Muscle layer of colon (tissue), 2 donors: ENCODE data around the gene SNAPC2.
"Not testable (repeated sequence)": the region's sequence is repeated elsewhere in the genome, so short reads cannot be mapped to it uniquely, and the experiment has no call there.

Experiments
- H3K27ac ChIP-seq: one replicate; pipeline ENCODE4 v1.7.0; 2013; ENCODE audit warnings: low read depth, mild to moderate bottlenecking, low read length, moderate library complexity
- H3K27me3 ChIP-seq, 2 donors: one replicate each; pipeline ENCODE4 v1.7.0; 2013; ENCODE audit warnings: low read length in 2 of 2, mild to moderate bottlenecking in 2 of 2; ENCODE audit not compliant: insufficient read depth in 2 of 2, control insufficient read depth in 1 of 2
- H3K36me3 ChIP-seq: one replicate; pipeline ENCODE4 v1.7.0; 2013; ENCODE audit warnings: mild to moderate bottlenecking, low read length; ENCODE audit not compliant: insufficient read depth
- H3K4me1 ChIP-seq: one replicate; pipeline ENCODE4 v1.7.0; 2013; ENCODE audit warnings: mild to moderate bottlenecking, low read length; ENCODE audit not compliant: insufficient read depth
- H3K4me3 ChIP-seq, 2 donors: one replicate each; pipeline ENCODE4 v1.7.0; 2013; ENCODE audit warnings: low read length in 2 of 2, low read depth in 1 of 2, mild to moderate bottlenecking in 1 of 2, moderate library complexity in 1 of 2
- H3K9ac ChIP-seq: one replicate; pipeline ENCODE4 v1.7.0; 2013; ENCODE audit warnings: low read length
- H3K9me3 ChIP-seq: one replicate; pipeline ENCODE4 v1.7.0; 2013; ENCODE audit warnings: mild to moderate bottlenecking, low read length
- donor health status: abdominal sarcoma.
- donor health status: Adenocarcinoma of cecum.

SNAPC2 gene

DNA sequence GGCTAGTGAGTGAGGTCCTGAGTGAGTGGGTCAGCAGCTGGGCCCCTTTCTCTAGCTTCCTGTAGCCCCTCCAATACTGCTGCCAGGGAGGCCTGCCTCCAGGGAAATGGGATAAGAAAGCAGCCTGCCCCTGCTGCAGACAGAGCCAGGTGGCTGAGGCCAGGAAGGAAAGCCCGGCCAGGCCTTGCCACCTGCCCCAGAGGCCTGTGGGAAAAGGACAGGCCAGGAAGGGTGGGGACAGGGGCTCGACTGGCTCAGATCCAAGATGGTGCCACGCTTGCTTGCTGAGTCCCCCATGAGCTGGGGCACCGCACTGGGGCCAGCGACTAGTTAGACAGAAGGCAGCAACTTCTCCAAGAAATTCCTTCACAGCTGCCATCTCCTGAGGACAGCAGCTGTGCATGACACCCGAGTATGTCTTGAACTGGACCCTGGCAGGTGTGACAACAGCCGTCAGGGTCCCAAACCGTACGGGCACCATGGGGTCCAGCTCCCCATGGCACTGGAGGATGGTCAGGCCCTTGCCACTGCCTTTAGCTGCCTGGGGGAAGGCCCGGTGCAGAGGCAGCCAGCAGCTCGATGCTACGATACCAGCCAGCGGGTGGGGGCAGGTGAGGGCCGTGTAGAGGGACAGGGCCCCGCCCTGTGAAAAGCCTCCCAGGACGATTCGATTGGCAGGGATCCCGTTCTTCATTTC is 40.9 kb upstream of the SNAPC2 start:
- H3K9me3 ChIP-seq, result no peaks in the 10 kb centered on the region
- no peak overlapping the region for H3K4me3 ChIP-seq
- peaks cover 0 to 7% of the 10 kb centered on the region in 2 donors for H3K27me3 ChIP-seq
- no peaks in the 10 kb centered on the region for H3K36me3 ChIP-seq
- H3K9ac ChIP-seq, result no peak overlapping the region
- no peak overlapping the region for H3K27ac ChIP-seq
- H3K4me1 ChIP-seq, result no peaks in the 10 kb centered on the region

DNA sequence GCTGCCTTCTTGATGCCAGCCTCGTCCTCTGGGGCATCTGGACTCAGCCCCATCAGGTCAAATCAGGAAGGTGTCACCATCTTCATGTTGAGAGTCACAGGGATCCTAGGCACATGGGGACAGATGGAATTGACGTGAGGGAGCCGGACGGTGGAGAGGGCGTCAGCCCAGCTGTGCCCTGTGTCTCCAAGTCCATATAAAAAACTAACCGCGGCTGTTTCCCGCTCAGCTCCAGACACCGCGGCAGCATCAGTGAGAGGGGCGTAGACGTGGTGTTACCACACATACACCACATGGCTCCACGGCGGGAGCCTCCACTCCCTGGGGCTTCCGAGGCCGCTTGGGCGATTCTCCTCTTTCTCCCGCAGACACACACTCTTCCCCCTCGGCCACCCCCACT is 40.3 kb upstream of the SNAPC2 start:
- Histone ChIP-seq H3K9ac (no peak overlapping the region), H3K27ac (no peak overlapping the region), H3K4me3 (no peak overlapping the region), H3K9me3 (no peaks in the 10 kb centered on the region), H3K36me3 (no peaks in the 10 kb centered on the region), H3K4me1 (no peaks in the 10 kb centered on the region), H3K27me3 (peaks cover 0 to 2% of the 10 kb centered on the region in 2 donors)

DNA sequence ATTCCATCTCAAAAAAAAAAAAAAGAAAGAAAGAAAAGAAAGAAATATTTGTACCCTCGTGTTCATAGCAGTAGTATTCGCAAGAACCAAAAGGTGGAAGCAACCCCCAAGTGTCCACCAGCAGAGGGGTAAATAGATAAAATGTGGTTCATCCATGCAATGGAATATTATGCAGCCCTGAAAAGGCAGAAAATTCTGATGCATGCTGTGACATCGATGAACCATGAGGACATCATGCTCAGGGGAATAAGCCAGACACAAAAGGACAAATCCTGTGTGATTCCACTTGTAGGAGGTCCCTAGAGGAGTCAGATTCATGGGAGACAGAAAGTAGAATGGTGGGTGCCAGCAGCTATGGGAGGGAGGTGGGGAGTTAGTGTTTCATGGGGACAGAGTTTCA is 38.2 kb upstream of the SNAPC2 start:
- Histone ChIP-seq H3K9me3 (no peaks in the 10 kb centered on the region), H3K27ac (no peak overlapping the region), H3K4me1 (no peaks in the 10 kb centered on the region), H3K4me3 (no peak overlapping the region), H3K36me3 (no peaks in the 10 kb centered on the region), H3K27me3 (no peaks in the 10 kb centered on the region), H3K9ac (no peak overlapping the region)

DNA sequence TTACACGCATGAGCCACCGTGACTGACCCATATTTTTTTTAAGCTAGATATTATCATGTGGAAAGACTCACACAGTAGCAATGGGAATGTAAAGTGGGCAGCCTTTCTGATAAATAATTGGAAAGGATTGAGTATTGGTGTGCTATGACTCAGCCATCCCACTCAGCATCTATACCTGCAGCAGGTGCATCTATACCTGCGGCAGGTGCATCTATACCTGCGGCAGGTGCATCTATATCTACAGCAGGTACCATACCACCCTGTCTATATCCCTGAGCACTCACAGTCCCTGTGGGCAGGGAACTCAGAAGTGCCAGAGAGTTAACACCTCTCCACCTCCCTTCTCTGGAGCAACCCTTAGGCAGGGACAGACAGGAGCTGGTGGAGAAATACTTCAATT is 37.0 kb upstream of the SNAPC2 start:
- Histone ChIP-seq H3K9ac (no peak overlapping the region), H3K27ac (no peak overlapping the region), H3K4me1 (no peaks in the 10 kb centered on the region)

DNA sequence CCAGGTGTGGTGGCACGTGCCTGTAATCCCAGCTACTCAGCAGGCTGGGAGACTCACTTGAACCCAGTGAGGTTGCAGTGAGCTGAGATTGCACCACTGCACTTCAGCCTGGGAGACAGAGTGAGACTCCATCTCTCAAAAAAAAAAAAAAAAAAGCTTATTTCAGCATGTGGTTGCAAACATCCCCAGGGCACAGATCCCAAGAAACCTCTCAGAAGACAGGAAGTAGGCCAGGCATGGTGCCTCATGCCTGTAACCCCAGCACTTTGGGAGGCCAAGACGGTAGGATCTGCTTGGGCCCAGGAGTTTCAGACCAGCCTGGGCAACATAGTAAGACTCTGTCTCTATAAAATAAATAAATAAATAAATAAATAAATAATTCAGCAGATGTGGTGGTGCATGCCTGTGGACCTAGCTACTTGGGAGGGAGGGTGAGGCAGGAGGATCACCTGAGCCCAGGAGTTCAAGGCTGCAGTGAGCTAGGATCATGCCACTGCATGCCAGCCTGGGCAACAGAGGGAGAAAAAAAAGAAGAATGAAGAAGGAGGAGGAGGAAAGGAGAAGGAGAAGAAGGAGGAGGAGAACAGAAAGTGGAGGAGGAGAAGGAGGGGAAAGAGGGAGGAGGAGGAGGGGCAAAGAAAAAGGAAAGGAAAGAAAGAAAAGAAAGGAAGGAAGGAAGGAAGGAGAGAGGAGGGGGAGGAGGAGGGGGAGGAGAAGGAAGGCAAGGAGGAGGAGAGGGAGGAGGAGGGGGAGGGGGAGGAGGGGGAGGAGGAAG is 36.2 kb upstream of the SNAPC2 start:
- no peaks in the 10 kb centered on the region for H3K4me1 ChIP-seq
- no peaks in the 10 kb centered on the region for H3K9me3 ChIP-seq
- H3K4me3 ChIP-seq, result no peak overlapping the region

More for the DNA sequence above, 37.0 kb upstream of the SNAPC2 start:
- H3K9me3 ChIP-seq, result no peaks in the 10 kb centered on the region
- no peaks in the 10 kb centered on the region for H3K36me3 ChIP-seq
- H3K27me3 ChIP-seq, result peaks cover 0 to 5% of the 10 kb centered on the region in 2 donors
- no peak overlapping the region for H3K4me3 ChIP-seq

DNA sequence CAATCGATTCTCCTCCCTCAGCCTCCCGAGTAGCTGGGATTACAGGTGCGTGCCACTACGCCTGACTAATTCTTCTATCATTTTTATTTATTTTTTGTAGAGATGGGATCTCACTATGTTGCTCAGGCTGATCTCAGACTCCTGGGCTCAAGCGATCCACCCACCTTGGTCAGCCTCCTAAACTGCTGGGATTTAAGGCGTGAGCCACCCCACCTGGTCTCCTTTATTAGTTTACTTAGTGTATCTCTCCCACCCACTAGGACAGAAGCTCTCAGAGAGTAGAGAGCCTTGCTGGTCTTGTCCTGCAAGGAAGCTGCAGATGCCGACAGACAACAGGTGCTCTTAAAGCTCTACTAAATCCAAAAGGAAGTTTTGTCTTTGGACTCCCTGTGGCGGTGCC is 34.3 kb upstream of the SNAPC2 start:
- Histone ChIP-seq H3K4me1 (no peaks in the 10 kb centered on the region), H3K27me3 (peaks cover 4 to 14% of the 10 kb centered on the region in 2 donors), H3K4me3 (no peak overlapping the region), H3K36me3 (no peaks in the 10 kb centered on the region), H3K9me3 (no peaks in the 10 kb centered on the region), H3K9ac (no peak overlapping the region), H3K27ac (no peak overlapping the region)

More for the DNA sequence above, 36.2 kb upstream of the SNAPC2 start:
- Histone ChIP-seq H3K27me3 (peaks cover 4 to 14% of the 10 kb centered on the region in 2 donors), H3K9ac (no peak overlapping the region), H3K27ac (no peak overlapping the region), H3K36me3 (no peaks in the 10 kb centered on the region)

DNA sequence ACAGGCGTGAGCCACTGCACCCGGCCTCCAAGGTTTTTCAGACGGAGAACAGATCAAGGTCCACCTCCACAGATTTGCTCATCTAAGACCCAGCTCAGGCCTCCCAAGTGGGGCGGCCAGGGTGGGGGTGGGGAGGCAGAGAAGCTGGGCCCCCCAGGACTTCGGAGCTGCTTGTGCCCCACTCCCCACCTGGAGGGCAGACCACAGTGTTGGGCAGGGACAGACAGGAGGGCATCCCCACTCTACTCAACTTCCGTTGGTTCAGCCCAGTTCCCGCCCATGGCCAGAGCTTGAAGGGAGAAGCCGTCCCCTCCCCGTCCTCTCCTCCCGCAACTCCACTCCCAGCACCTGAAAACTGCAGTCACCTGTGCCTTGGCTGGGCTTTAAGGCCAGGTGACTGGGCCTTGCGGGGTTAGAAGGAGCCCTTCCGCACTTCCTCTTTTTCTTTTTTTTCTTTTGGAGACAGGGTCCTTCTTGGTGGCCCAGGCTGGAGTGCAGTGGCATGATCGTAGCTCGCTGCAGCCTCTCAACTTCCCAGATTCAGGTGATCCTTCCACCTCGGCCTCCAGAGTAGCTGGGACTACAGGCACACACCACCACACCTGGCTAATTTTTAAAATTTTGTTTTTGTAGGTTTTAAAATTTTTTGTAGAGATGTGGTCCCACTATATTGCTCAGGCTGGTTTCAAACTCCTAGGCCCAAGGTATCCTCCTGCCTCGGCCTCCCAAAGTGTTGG is 32.6 kb upstream of the SNAPC2 start:
- no peak overlapping the region for H3K27ac ChIP-seq
- no peaks in the 10 kb centered on the region for H3K36me3 ChIP-seq
- H3K27me3 ChIP-seq, result peaks cover 4 to 14% of the 10 kb centered on the region in 2 donors
- no peak overlapping the region for H3K4me3 ChIP-seq
- H3K4me1 ChIP-seq, result no peaks in the 10 kb centered on the region
- no peak overlapping the region for H3K9ac ChIP-seq
- H3K9me3 ChIP-seq, result no peaks in the 10 kb centered on the region

DNA sequence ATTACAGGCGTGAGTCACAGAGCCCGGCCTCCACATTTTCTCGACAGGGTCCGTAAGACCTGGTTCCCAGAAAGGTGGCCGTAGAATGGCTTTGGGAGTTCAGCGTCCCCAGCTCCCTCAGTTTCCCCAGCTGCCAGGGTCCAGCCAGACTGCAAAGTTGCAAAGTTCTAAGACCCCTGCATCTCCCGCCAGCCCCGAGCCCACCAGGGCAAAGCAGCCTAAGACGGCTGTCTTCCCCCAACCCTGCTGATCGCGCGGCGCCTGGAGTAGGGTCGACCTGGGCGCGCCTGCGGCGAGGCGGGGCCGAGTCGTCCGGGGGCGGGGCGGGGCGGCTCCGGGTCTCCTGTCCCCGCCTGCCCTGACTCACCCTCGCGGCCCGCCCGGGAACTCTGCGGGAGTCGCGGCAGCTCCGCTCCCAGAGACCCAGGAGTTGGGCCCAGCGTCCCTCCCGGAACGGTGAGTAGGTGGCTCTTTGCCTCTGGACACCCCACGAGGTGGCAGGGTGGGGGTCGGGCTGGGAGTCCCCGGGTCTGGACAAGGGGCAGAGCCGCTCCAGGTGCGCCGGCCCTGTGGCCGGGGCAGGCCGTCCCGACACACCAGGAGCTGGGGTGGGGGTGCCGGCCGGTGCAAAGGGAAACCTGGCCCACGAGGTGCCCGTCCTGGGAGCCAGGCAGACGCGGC is 31.9 kb upstream of the SNAPC2 start, which contains the start of gene LRRC8E:
TSS of gene LRRC8E (plus strand) at position 366 of the 681 bp plus-strand sequence. CDS start 7,094 bp downstream, outside the sequence.
- no peaks in the 10 kb centered on the region for H3K36me3 ChIP-seq
- H3K4me1 ChIP-seq, result no peaks in the 10 kb centered on the region
- H3K27me3 ChIP-seq, result peaks cover 4 to 14% of the 10 kb centered on the region in 2 donors
- no peak within 1 kb of the TSS for H3K27ac ChIP-seq
- H3K9me3 ChIP-seq, result no peaks in the 10 kb centered on the region
- H3K9ac ChIP-seq, result no peak within 1 kb of the TSS
- H3K4me3 ChIP-seq, result no peak within 1 kb of the TSS

DNA sequence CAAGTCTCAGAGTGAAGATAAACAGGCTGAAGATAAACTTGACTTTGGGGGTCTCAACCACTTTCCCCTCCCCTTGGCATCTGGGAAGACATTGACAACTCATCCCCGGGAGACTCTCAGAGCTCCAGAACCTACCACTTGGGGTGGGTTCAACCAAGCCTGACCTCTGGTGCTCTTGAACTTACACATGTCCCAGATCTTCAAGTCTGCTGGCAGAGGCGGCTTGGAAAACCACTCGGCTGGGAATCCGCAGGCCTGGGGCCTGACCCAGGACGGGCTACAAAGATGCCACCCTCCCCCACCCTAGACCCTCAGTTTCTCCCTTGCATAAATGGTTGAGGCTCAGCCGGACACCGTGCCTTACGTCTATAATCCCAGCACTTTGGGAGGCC is 31.3 kb upstream of the SNAPC2 start:
- Histone ChIP-seq H3K27me3 (peaks cover 4 to 14% of the 10 kb centered on the region in 2 donors), H3K9me3 (no peaks in the 10 kb centered on the region), H3K27ac (no peak overlapping the region), H3K36me3 (no peaks in the 10 kb centered on the region), H3K9ac (no peak overlapping the region), H3K4me3 (no peak overlapping the region), H3K4me1 (no peaks in the 10 kb centered on the region)

DNA sequence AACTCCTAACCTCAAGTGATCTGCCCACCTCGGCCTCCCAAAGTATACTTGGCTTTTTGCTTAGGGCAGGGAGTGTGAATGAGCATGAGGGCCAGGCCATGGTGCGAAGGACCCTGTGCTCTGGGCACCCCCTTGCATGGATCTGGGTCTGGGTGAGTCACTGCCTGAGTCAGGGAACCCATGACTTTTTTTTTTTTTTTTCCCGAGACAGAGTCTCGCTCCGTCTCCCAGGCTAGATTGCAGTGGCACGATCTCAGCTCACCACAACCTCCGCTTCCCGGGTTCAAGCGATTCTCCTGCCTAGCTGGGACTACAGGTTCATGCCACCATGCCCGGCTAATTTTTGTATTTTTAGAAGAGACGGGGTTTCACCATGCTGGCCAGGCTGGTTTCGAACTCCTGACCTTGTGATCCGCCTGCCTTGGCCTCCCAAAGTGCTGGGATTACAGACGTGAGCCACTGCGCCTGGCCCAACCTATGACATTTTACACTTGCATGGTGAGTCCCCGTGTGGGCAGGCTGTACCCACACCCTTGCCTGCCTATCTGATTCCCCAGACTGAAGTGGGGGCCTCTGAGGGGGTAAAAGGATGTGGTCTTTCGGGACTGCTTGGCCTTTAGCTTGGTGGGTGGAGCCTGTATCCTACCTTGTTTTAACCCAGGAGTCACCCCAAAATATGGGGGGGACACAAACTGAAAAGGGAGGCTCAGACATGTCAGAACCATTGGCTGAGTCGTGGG is 26.6 kb upstream of the SNAPC2 start:
- H3K9me3 ChIP-seq, H3K36me3 ChIP-seq, H3K4me1 ChIP-seq, H3K27ac ChIP-seq, H3K9ac ChIP-seq, H3K4me3 ChIP-seq: not testable (repeated sequence)
- H3K27me3 ChIP-seq, result peaks cover 3 to 13% of the 10 kb centered on the region in 2 donors
